ENCODE results near the gene TSPAN18.
A peak's percentile ranks its signal among the peaks of the same experiment; 100 is the strongest.

The TSPAN18 gene

GRCh38 chr11:44824300-44824704 is 97.5 kb downstream of the TSPAN18 start:
- no peak for TF ChIP-seq CTCF (IDR thresholded peaks at IDR 0.05)
- Mint-ChIP-seq H3K27me3 (ENCODE audit: low read depth, poor library complexity) (peaks cover 9% of the 10 kb centered on the region), H3K36me3 (ENCODE audit: low read depth) (no peaks in the 10 kb centered on the region), H3K4me1 (peaks cover 61% of the 10 kb centered on the region), H3K27ac (peak overlapping the region; percentile 88), H3K4me3 (no peak overlapping the region), H3K9me3 (no peaks in the 10 kb centered on the region)
- DNase-seq = peak; percentile 30

GRCh38 chr11:44825058-44825785 is 98.5 kb downstream of the TSPAN18 start:
- Mint-ChIP-seq H3K36me3 (ENCODE audit: low read depth) (no peaks in the 10 kb centered on the region), H3K27ac (peak overlapping the region; percentile 94), H3K9me3 (no peaks in the 10 kb centered on the region), H3K4me1 (peaks cover 60% of the 10 kb centered on the region), H3K4me3 (no peak overlapping the region), H3K27me3 (ENCODE audit: low read depth, poor library complexity) (peaks cover 7% of the 10 kb centered on the region)
- no peak for TF ChIP-seq CTCF (IDR thresholded peaks at IDR 0.05)
- no peak for DNase-seq

GRCh38 chr11:44826922-44827643 is 100.3 kb downstream of the TSPAN18 start:
- H3K27ac Mint-ChIP-seq = no peak overlapping the region
- H3K9me3 Mint-ChIP-seq = no peaks in the 10 kb centered on the region
- peaks cover 7% of the 10 kb centered on the region for H3K27me3 Mint-ChIP-seq (ENCODE audit: low read depth, poor library complexity)
- no peak overlapping the region for H3K4me3 Mint-ChIP-seq
- DNase-seq = no peak
- H3K4me1 Mint-ChIP-seq = peaks cover 66% of the 10 kb centered on the region
- H3K36me3 Mint-ChIP-seq (ENCODE audit: low read depth) = no peaks in the 10 kb centered on the region
- no peak for TF ChIP-seq CTCF (IDR thresholded peaks at IDR 0.05)

- Mint-ChIP-seq H3K36me3 (ENCODE audit: low read depth) (no peaks in the 10 kb centered on the region), H3K27me3 (ENCODE audit: low read depth, poor library complexity) (peaks cover 5% of the 10 kb centered on the region), H3K4me1 (peaks cover 74% of the 10 kb centered on the region), H3K27ac (no peak overlapping the region), H3K4me3 (no peak overlapping the region), H3K9me3 (no peaks in the 10 kb centered on the region)
- no peak for TF ChIP-seq CTCF (IDR thresholded peaks at IDR 0.05)
- no peak for DNase-seq
Observed at GRCh38 chr11:44828296-44828695, 101.5 kb downstream of the TSPAN18 start.

- H3K9me3 Mint-ChIP-seq = no peaks in the 10 kb centered on the region
- H3K27ac Mint-ChIP-seq = no peak overlapping the region
- H3K4me3 Mint-ChIP-seq = no peak overlapping the region
- peaks cover 74% of the 10 kb centered on the region for H3K4me1 Mint-ChIP-seq
- no peak for DNase-seq
- TF ChIP-seq CTCF (IDR thresholded peaks at IDR 0.05) = no peak
- H3K27me3 Mint-ChIP-seq (ENCODE audit: low read depth, poor library complexity) = peaks cover 3% of the 10 kb centered on the region
- no peaks in the 10 kb centered on the region for H3K36me3 Mint-ChIP-seq (ENCODE audit: low read depth)
Observed at GRCh38 chr11:44829838-44830237, 103.1 kb downstream of the TSPAN18 start.

Measured in nephron progenitor cell (in vitro differentiated cells).